Heart left ventricle (tissue), 13 donors: Measurements from ENCODE around the gene C2.

Source experiments
- CTCF ChIP-seq, 12 donors: fragments of 200-600 bp; sonication (generic) in 4 of 12; IDR thresholded peaks; one replicate each; pipeline versions ENCODE4 v1.5.0 to v1.8.0; 2018 to 2022; ENCODE audit warnings: antibody characterized with exemption in 12 of 12, mild to moderate bottlenecking in 5 of 12
- POLR2A ChIP-seq, 2 donors: fragments of 450-650 bp; IDR thresholded peaks; one replicate each; pipeline ENCODE4 v1.6.1; 2017; ENCODE audit warnings: antibody characterized with exemption in 2 of 2, mild to moderate bottlenecking in 2 of 2, moderate library complexity in 2 of 2
- donor health status: ischemic (EF 13 %, LVEDD 7.1; RV severe dilation, severe dysfunction).
- donor health status: DM: no; HTN: yes; CAD: no.
- donor health status: DM: no; HTN: no; CAD: no.
- donor health status: ischemic (EF 25% LVEDD 6.9; RV normal size, moderate dysfunction).
- donor health status: ischemic (EF 25% LVEDD 5.7; RV mildly dilated, moderate dysfunction).
- donor health status: ischemic (EF 35%, LVEDD 5.7; RV mildly dilated, moderate dysfunction).
- donor health status: nonischemic (EF 11% LVEDD 7.7; RV severe dilation, severe dysfunction).
- donor health status: DM: yes; HTN: yes; CAD: no.
- donor health status: PGD.
- donor health status: ischemic (EF 29% LVEDD 5.4; RV normal size, mild dysfunction).
- donor health status: nonischemic (EF 23%, LVEDD 6.1; RV moderate dilation, normal function).

GRCh38 chr6:31898383-31899011 lies 29.0 kb upstream of the C2 start:
- TF ChIP-seq CTCF (IDR thresholded peaks at IDR 0.05) (no peak), POLR2A (IDR thresholded peaks at IDR 0.05) (no peak)
